HepG2 (cell line): ENCODE results near the gene OR7G3. TPM values are rescaled to one million over a fixed set of nuclear protein-coding genes. Genes with fewer than 3 reads are reported as not detected.

Experiments used
- ATAC-seq: fragments of 200-7000 bp; cut with Tn5 transposase; 3 replicates; pipeline ENCODE4 v1.9.1; 2020; ENCODE audit warnings: mild to moderate bottlenecking, moderate library complexity
- BruUV-seq: library from RNA; stranded (reverse); fragments of 400-500 nt; replicated peaks from 2 replicates; lab custom pipeline; 2021; lab: Mats Ljungman, UMichigan
- CTCF ChIA-PET: fragments of 300-600 bp; formaldehyde crosslinking; extraction: SDS; loops from one replicate; lab custom pipeline; 2021; ENCODE audit warnings: low total read pairs, inconsistent platforms, low intra/inter-chr PET ratio; lab: Yijun Ruan, JAX
- POLR2A ChIA-PET: fragments of 350-600 bp; sonication (Branson Sonifier 250); formaldehyde crosslinking; loops from one replicate; lab custom pipeline; 2020; ENCODE audit warnings: antibody characterized with exemption, inconsistent platforms; lab: Yijun Ruan, JAX
- DNase-seq: peaks from one replicate; pipeline ENCODE4 v3.0.0-alpha.2; 2015; ENCODE audit warnings: low spot score
- FAIRE-seq: peaks from 3 replicates; lab custom pipeline; 2011; peaks lifted over from hg19 to GRCh38; lab: Jason Lieb, UNC
- H2AFZ ChIP-seq: one replicate; pipeline ENCODE4 v1.6.1; 2011; ENCODE audit warnings: low read length, inconsistent platforms
- H3K27ac ChIP-seq: fragments of 300-600 bp; 3 replicates; pipeline ENCODE4 v1.8.0; 2011; ENCODE audit warnings: mixed run types, mild to moderate bottlenecking, mixed read lengths, low read length, inconsistent platforms; ENCODE audit not compliant: insufficient read depth; ENCODE audit errors: extremely low read length
- H3K27me3 ChIP-seq, 2 experiments: fragments of 200-600 bp in 1 of 2; 2 replicates in 1 of 2; 3 replicates in 1 of 2; pipeline versions ENCODE4 v1.6.0 to v1.8.0; 2011; ENCODE audit warnings: low read length in 2 of 2, mild to moderate bottlenecking in 2 of 2, moderate library complexity in 2 of 2, inconsistent platforms in 1 of 2; ENCODE audit not compliant: insufficient read depth in 2 of 2, control insufficient read depth in 1 of 2
- H3K36me3 ChIP-seq, 2 experiments: fragments of 200-600 bp in 1 of 2; replicated peaks in 1 of 2; 2 replicates in 1 of 2; 3 replicates in 1 of 2; pipeline versions ENCODE4 v1.5.1 to v1.8.0; 2011; ENCODE audit warnings: low read length in 2 of 2, inconsistent platforms in 1 of 2; ENCODE audit not compliant: insufficient read depth in 2 of 2, control insufficient read depth in 1 of 2
- H3K4me1 ChIP-seq: 2 replicates; pipeline ENCODE4 v1.5.1; 2012; ENCODE audit warnings: low read length, inconsistent platforms; ENCODE audit not compliant: insufficient read depth
- H3K4me2 ChIP-seq: 2 replicates; pipeline ENCODE4 v1.6.0; 2011; ENCODE audit warnings: low read depth, low read length, inconsistent platforms
- H3K4me3 ChIP-seq, 3 experiments: fragments of 200-600 bp in 1 of 3; sonication (generic), shearing (Covaris generic) in 1 of 3; replicated peaks in 1 of 3; 2 replicates each; pipeline ENCODE4 v1.5.1; 2011 to 2016; ENCODE audit warnings: low read length in 3 of 3, inconsistent platforms in 2 of 3, low read depth in 2 of 3, mild to moderate bottlenecking in 2 of 3, control low read depth in 1 of 3, mixed read lengths in 1 of 3; ENCODE audit not compliant: insufficient read depth in 1 of 3
- H3K79me2 ChIP-seq: one replicate; pipeline ENCODE4 v1.6.1; 2011; ENCODE audit warnings: low read length, inconsistent platforms; ENCODE audit not compliant: insufficient read depth
- H3K9ac ChIP-seq: 2 replicates; pipeline ENCODE4 v1.6.0; 2011; ENCODE audit warnings: mild to moderate bottlenecking, low read depth, low read length, inconsistent platforms; ENCODE audit not compliant: insufficient read depth
- H3K9me3 ChIP-seq: 2 replicates; pipeline ENCODE4 v1.5.1; 2012; ENCODE audit warnings: mild to moderate bottlenecking, low read length
- H4K20me1 ChIP-seq: 2 replicates; pipeline ENCODE4 v1.6.0; 2011; ENCODE audit warnings: inconsistent platforms, mild to moderate bottlenecking, low read length, moderate library complexity; ENCODE audit not compliant: insufficient read depth
- CAMTA2 ChIP-seq: sonication (generic); formaldehyde crosslinking; IDR thresholded peaks from 2 replicates; pipeline ENCODE4 v1.4.0; 2020; ENCODE audit warnings: mild to moderate bottlenecking, missing genetic modification reagents, borderline replicate concordance
- CEBPB ChIP-seq: IDR thresholded peaks from 2 replicates; pipeline ENCODE4 v1.6.1; 2011; ENCODE audit warnings: low read depth, low read length, improper control_type of control experiment, borderline replicate concordance
- HHEX ChIP-seq: IDR thresholded peaks from 2 replicates; pipeline ENCODE4 v1.6.1; 2016; ENCODE audit warnings: control low read depth
- NFYB ChIP-seq: sonication (generic); formaldehyde crosslinking; IDR thresholded peaks from 2 replicates; pipeline ENCODE4 v1.4.0; 2020; ENCODE audit warnings: missing genetic modification reagents
- NFYC ChIP-seq: IDR thresholded peaks from 2 replicates; pipeline ENCODE4 v1.6.1; 2016; ENCODE audit warnings: missing genetic modification reagents, missing compliant biosample characterization
- PHB2 ChIP-seq: fragments of 450-650 bp; IDR thresholded peaks from 2 replicates; pipeline ENCODE4 v1.6.1; 2018; ENCODE audit not compliant: partially characterized antibody
- PITX1 ChIP-seq: sonication (generic); formaldehyde crosslinking; IDR thresholded peaks from 2 replicates; pipeline ENCODE4 v1.5.1; 2020; ENCODE audit warnings: mild to moderate bottlenecking, missing genetic modification reagents
- SSRP1 ChIP-seq: IDR thresholded peaks from 2 replicates; pipeline ENCODE4 v1.6.1; 2016; ENCODE audit warnings: control low read depth
- ZNF143 ChIP-seq: sonication (generic); formaldehyde crosslinking; IDR thresholded peaks from 2 replicates; pipeline ENCODE4 v1.4.0; 2020; ENCODE audit warnings: missing genetic modification reagents
- ZNF549 ChIP-seq: sonication (generic); formaldehyde crosslinking; IDR thresholded peaks from 2 replicates; pipeline ENCODE4 v1.5.0; 2020; ENCODE audit warnings: missing genetic modification reagents
- ZNF770 ChIP-seq: sonication (generic); formaldehyde crosslinking; IDR thresholded peaks from 2 replicates; pipeline ENCODE4 v1.5.0; 2020; ENCODE audit warnings: mild to moderate bottlenecking, missing genetic modification reagents
- WGBS: methylation state at CpG from one replicate; pipeline ENCODE4 v1.1.6; 2017; ENCODE audit warnings: low lambda C conversion rate; 5-methylcytosine and 5-hydroxymethylcytosine counted together
- in situ Hi-C: cut with HindIII; loops from 2 replicates; pipeline ENCODE4 v1.10.0; 2017; ENCODE audit warnings: low pct_unique_long_range_greater_than_20kb; ENCODE audit not compliant: extremely low pct_ligation_motif_present
- intact Hi-C: fragments of 100-400 bp; cut with micrococcal nuclease; formaldehyde crosslinking; loops from one replicate; pipeline ENCODE4 v1.10.0; 2022; ENCODE audit not compliant: unreplicated experiment
- polyA plus RNA-seq, 8 experiments: library from polyadenylated mRNA; depleted of rRNA in 3 of 8; stranded (reverse) in 7 of 8; unstranded in 1 of 8; fragments of >200 nt; fragmentation: Illumina TruSeq in 4 of 8; extraction: Trizol in 4 of 8; gene quantifications; 2 replicates each; pipeline versions ENCODE4 v1.2.1 to v1.2.3, GENCODE V29; 2011 to 2016; ENCODE audit warnings: low read depth in 4 of 8, missing spikeins in 1 of 8, mixed read lengths in 1 of 8; ENCODE audit not compliant: insufficient read depth in 1 of 8
- total RNA-seq, 5 experiments: library from RNA; depleted of rRNA; stranded (reverse); fragments of >200 nt; fragmentation: Illumina TruSeq; extraction: Trizol; gene quantifications; 2 replicates each; pipeline ENCODE4 v1.2.3, GENCODE V29; 2016; ENCODE audit warnings: low read depth in 1 of 5

OR7G3 gene
- total and polyA plus RNA-seq, 2 of the 13 experiments (the other 11 are each of a cell fraction or from before 2014, with no cell fraction given), result not detected

GRCh38 chr19:9149997-9150396, 23.2 kb upstream of the OR7G3 start (continued):
- TF ChIP-seq ZNF770 (CRISPR knock-in tag) (no peak), ZNF549 (CRISPR knock-in tag) (no peak), PITX1 (CRISPR knock-in tag) (no peak)
- TF ChIP-seq, all 625 proteins: peak for 0

- DNase-seq (no peak), ATAC-seq (no peak), FAIRE-seq (no peak)
- intact Hi-C loops (no loop called here), in situ Hi-C loops (loop anchor here (25.0 kb wide), 1 partner anchor 639 kb away; no protein-coding TSS in a partner anchor)
- no TSS peak for BruUV-seq
- ChIA-PET CTCF (no interaction called here), POLR2A (no interaction called here)
- Histone ChIP-seq H3K36me3 (peaks cover 9 to 52% of the 10 kb centered on the region in 2 experiments), H3K27me3 (no peaks in the 10 kb centered on the region), H3K79me2 (peaks cover 92% of the 10 kb centered on the region), H4K20me1 (peaks cover 12% of the 10 kb centered on the region; the same call in 1 of the 2 replicates), H3K27ac (no peak overlapping the region), H3K9me3 (peaks cover 53% of the 10 kb centered on the region), H2AFZ (no peak overlapping the region), H3K9ac (no peak overlapping the region), H3K4me2 (no peak overlapping the region), H3K4me1 (no peaks in the 10 kb centered on the region), H3K4me3 (no peak overlapping the region)
- WGBS, result 93% methylated on average over 3 of the region's 3 CpGs
- TF ChIP-seq CEBPB, result no peak
- TF ChIP-seq CAMTA2 (CRISPR knock-in tag), result no peak
- TF ChIP-seq SSRP1 (CRISPR knock-in tag), result no peak
- peak; percentile 38; the same call in 1 of the 2 replicates for TF ChIP-seq ZNF143
- TF ChIP-seq PHB2, result no peak
- TF ChIP-seq HHEX (CRISPR knock-in tag), result no peak
- TF ChIP-seq NFYC (CRISPR knock-in tag), result peak; percentile 27; the same call in 1 of the 2 replicates
- peak; percentile 69 for TF ChIP-seq NFYB (CRISPR knock-in tag)
These were observed 21.9 kb upstream of the OR7G3 start for GRCh38 chr19:9148697-9149096.
